AG09309 (cell line): ENCODE results near the gene NUTM1.

ENCODE experiments used
- DNase-seq: peaks from one replicate; pipeline ENCODE4 v3.0.0-alpha.2; 2010; ENCODE audit warnings: low read depth
- H3K4me3 ChIP-seq: 2 replicates; pipeline ENCODE4 v1.5.1; 2011; ENCODE audit warnings: mild to moderate bottlenecking, low read depth, low read length, moderate library complexity; ENCODE audit not compliant: control insufficient read depth
- TF ChIP-seq, protein P1 (sequence below): IDR thresholded peaks from 2 replicates; pipeline ENCODE4 v1.5.1; 2011; ENCODE audit warnings: mild to moderate bottlenecking, low read depth, low read length, inconsistent platforms; ENCODE audit not compliant: insufficient read depth, control insufficient read depth; ENCODE audit errors: missing control alignments

Gene NUTM1

DNA sequence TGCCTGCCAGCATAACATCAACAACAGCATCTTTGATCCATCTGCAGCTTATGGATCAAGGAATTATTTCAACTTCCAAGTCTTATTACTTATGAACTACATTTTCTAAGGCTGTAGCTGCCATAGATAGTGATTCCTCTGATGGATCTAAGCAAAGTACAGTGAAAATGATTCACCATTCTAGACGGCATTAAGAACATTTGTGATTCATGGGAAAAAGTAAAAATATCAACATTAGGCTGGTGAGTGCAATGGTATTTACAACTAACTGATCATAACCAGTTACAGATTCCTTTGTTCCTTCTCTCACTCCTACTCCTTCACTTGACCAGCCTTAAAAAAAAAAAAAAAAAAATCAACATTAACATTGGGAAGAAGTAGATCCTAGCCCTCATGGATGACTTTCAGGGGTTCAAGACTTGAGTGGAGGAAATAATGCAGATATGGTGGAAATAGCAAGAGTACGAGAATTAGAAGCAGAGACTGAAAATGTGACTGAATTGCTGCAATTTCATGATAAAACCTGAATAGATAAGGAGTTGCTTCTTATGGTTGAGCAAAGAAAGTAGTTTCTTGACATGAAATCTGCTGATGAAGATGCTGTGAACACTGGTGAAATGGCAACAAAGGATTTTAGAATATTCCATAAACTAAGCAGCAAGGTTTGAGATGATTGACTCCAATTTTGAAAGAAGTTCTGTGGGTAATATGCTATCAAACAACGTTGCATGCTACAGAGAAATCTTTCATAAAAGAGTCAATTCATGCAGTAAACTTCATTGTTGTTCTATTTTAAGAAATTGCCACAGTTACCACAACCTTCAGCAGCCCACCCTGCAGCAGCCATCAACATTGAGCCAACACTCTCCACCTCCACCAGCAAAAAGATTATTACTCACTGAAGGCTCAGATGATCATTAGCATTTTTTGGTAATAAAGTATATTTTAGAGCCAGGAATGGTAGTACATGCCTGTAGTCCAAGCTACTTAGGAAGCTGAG is 28.3 kb upstream of the NUTM1 start:
- TF ChIP-seq, protein P1, sequence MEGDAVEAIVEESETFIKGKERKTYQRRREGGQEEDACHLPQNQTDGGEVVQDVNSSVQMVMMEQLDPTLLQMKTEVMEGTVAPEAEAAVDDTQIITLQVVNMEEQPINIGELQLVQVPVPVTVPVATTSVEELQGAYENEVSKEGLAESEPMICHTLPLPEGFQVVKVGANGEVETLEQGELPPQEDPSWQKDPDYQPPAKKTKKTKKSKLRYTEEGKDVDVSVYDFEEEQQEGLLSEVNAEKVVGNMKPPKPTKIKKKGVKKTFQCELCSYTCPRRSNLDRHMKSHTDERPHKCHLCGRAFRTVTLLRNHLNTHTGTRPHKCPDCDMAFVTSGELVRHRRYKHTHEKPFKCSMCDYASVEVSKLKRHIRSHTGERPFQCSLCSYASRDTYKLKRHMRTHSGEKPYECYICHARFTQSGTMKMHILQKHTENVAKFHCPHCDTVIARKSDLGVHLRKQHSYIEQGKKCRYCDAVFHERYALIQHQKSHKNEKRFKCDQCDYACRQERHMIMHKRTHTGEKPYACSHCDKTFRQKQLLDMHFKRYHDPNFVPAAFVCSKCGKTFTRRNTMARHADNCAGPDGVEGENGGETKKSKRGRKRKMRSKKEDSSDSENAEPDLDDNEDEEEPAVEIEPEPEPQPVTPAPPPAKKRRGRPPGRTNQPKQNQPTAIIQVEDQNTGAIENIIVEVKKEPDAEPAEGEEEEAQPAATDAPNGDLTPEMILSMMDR: no peak
- no peak for DNase-seq
- H3K4me3 ChIP-seq: no peak overlapping the region

DNA sequence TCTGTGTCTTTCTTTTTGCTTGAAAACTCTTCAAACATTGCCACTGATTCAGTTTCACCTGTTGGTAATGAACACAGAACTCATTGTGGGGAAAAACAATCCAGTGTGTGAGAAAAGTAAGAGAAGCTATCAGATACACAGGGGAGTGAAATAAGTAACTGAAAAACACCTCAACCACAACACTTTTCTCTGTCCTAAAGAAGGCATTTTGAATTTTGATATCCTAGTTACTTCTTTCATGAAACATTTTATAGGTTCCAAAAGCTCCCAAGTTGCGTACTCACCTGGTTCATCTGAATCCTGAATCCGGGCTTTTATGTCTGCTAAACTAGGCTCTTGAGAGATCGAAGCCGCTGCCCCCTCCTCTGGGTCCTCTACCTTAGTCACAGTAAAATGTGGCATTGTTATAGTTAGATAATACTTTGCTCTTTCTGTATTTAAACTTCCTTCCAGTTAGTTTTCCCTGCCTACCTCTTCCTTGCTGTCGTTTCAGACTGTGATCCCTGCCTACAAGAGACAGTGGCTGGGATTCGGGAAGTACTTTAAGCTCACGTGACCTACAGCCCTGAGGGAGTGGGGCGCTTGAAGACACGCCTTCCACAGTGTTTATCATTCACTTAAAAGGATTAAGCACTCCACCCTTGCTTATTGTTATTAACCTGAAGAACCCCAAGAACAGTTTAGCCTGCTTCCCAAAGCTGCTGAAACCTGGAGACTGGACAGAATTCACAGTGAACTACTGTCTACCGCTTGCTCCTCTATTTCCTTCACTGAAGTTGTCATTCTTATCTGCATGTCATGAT is 24.6 kb upstream of the NUTM1 start:
- TF ChIP-seq, protein P1: no peak
- no peak for DNase-seq
- H3K4me3 ChIP-seq: peak overlapping the region; percentile 36

DNA sequence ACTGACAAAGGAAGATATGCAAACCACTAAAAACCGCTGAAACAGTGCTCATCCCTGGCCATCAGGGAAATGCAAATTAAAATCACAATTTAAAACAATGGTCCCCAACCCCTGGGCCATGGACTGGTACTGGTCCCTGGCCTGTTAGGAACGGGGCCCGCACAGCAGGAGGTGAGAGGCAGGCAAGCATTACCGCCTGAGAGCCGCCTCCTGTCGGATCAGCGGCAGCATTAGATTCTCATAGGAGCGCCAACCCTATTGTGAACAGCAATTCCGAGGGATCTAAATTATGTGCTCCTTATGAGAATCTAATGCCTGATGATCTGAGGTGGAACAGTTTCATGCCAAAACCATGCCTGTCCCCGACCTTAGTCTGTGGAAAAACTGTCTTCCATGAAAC is 19.9 kb upstream of the NUTM1 start:
- no peak overlapping the region for H3K4me3 ChIP-seq

DNA sequence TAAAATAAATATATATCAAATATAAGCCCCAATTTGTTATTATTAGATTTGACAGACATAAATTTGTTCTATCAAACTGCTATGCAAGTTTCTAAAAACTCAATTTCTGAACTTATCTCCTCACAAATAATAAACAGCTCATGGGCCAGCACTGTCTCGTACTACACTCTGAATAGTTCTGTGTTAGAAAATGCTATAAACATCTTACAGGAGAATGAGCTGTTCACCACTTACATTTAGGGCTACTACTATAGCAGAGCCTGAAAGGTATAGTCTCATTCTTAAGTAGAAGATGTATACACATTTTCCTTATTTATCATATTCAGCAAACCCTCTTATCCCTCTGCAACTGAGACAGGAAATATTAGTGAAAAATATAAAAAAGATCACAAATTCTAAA is 18.2 kb upstream of the NUTM1 start:
- H3K4me3 ChIP-seq: no peak overlapping the region
- TF ChIP-seq, protein P1: no peak

More for the DNA sequence above, 19.9 kb upstream of the NUTM1 start:
- TF ChIP-seq, protein P1: no peak
- no peak for DNase-seq

DNA sequence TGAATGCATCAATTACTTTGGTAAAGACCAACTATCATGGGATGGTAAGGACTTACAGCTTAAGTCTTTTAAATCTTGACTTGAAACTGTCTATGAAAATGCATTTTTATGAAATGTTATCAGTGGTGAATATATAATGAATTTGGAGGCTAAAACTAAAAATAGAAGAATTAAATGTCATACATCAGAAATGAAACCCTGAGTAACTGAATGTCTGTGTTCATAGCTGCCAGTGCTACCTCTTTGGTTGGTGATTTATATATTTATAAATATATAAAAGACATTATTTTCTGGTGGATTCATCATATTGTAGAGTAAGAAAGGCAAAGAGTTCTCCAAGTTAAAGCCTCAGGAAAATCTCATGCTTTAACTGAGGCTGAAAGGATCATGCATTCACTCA is 17.7 kb upstream of the NUTM1 start:
- TF ChIP-seq, protein P1: no peak

More for the DNA sequence above, 18.2 kb upstream of the NUTM1 start:
- no peak for DNase-seq

DNA sequence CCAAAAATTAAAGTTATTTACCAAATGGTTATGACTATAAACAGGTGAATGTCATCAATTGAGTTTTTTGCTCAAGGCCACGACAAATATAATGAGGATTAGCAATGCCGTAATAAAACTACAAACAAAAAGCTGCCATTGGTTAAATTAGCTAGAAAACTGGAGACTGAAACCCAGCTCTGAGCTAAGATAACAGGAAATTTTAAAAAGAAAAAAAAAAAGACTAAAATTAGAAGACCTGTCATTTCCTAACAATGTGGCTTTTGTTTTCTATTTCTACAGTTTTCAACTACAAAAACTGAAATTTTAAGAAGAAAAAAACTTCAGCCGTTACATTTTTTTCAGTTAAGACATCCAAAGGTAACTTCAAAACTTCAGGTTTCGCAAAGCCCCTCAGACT is 15.2 kb upstream of the NUTM1 start:
- H3K4me3 ChIP-seq: no peak overlapping the region
- no peak for DNase-seq
- TF ChIP-seq, protein P1: no peak

More for the DNA sequence above, 17.7 kb upstream of the NUTM1 start:
- DNase-seq: no peak
- H3K4me3 ChIP-seq: no peak overlapping the region
